A673 (cell line): ENCODE data around the gene SLC4A8. TPM values are rescaled to one million over a fixed set of nuclear protein-coding genes. Genes with fewer than 3 reads are reported as not detected.

Experiments used
- BruUV-seq: library from RNA; stranded (reverse); fragments of 400-500 nt; replicated peaks from 2 replicates; lab custom pipeline; 2021; lab: Mats Ljungman, UMichigan
- CTCF ChIA-PET: fragments of 300-600 bp; sonication (Branson Sonifier 250); formaldehyde crosslinking; loops from one replicate; lab custom pipeline; 2022; ENCODE audit warnings: antibody characterized with exemption; lab: Charles Lee
- POLR2A ChIA-PET: fragments of 300-600 bp; sonication (Branson Sonifier 250); formaldehyde crosslinking; loops from one replicate; lab custom pipeline; 2022; ENCODE audit warnings: antibody characterized with exemption; ENCODE audit not compliant: low non-redundant PET; lab: Charles Lee
- DNase-seq: peaks from one replicate; pipeline ENCODE4 v3.0.0-alpha.2; 2015; ENCODE audit warnings: low spot score
- H3K27ac ChIP-seq: fragments of 200-600 bp; sonication (generic); 2 replicates; pipeline ENCODE4 v1.5.1; 2016; ENCODE audit warnings: mixed run types, low read depth, mild to moderate bottlenecking, mixed read lengths, antibody characterized with exemption, low read length; ENCODE audit not compliant: poor library complexity, severe bottlenecking
- H3K27me3 ChIP-seq: fragments of 200-600 bp; sonication (generic); replicated peaks from 2 replicates; pipeline ENCODE4 v1.6.1; 2017; ENCODE audit warnings: mixed run types, low read depth, mild to moderate bottlenecking, mixed read lengths, antibody characterized with exemption, low read length; ENCODE audit not compliant: insufficient read depth, poor library complexity
- H3K36me3 ChIP-seq: fragments of 200-600 bp; sonication (generic); 2 replicates; pipeline ENCODE4 v1.6.1; 2016; ENCODE audit warnings: mixed run types, mild to moderate bottlenecking, mixed read lengths, antibody characterized with exemption, low read length; ENCODE audit not compliant: insufficient read depth, poor library complexity, severe bottlenecking
- H3K4me1 ChIP-seq: fragments of 200-600 bp; sonication (generic); 2 replicates; pipeline ENCODE4 v1.6.1; 2017; ENCODE audit warnings: mixed run types, mild to moderate bottlenecking, mixed read lengths, antibody characterized with exemption, low read length; ENCODE audit not compliant: insufficient read depth, poor library complexity, severe bottlenecking
- H3K4me3 ChIP-seq: fragments of 200-600 bp; sonication (generic); 2 replicates; pipeline ENCODE4 v1.5.1; 2016; ENCODE audit warnings: low read depth, mixed run types, mild to moderate bottlenecking, mixed read lengths, low read length; ENCODE audit not compliant: poor library complexity, severe bottlenecking
- H3K9me3 ChIP-seq: fragments of 200-600 bp; sonication (generic); 2 replicates; pipeline ENCODE4 v1.6.1; 2016; ENCODE audit warnings: mixed run types, low read depth, mild to moderate bottlenecking, mixed read lengths, antibody characterized with exemption, low read length; ENCODE audit not compliant: poor library complexity, severe bottlenecking
- EZH2 ChIP-seq: fragments of 200-600 bp; sonication (generic); IDR thresholded peaks from 2 replicates; pipeline ENCODE4 v1.6.1; 2017; ENCODE audit warnings: borderline replicate concordance, low read depth, mild to moderate bottlenecking, mixed read lengths, antibody characterized with exemption, low read length; ENCODE audit not compliant: poor library complexity, severe bottlenecking
- intact Hi-C: fragments of 100-400 bp; cut with micrococcal nuclease; formaldehyde crosslinking; loops from one replicate; pipeline ENCODE4 v1.10.0; 2022; ENCODE audit not compliant: unreplicated experiment
- total RNA-seq: library from RNA; stranded (reverse); gene quantifications from 2 replicates; pipeline ENCODE4 v1.2.3, GENCODE V29; 2021
- TF ChIP-seq, protein P1 (sequence below): fragments of 300-800, 200-600 bp; sonication (generic); conservative IDR thresholded peaks from 2 replicates; pipeline ENCODE4 v1.5.1; 2017; ENCODE audit warnings: low read depth, mild to moderate bottlenecking, antibody characterized with exemption, low read length, moderate library complexity, mixed read lengths

Gene SLC4A8
- total RNA-seq, 1 experiment from 2014 or later, result 0.73 TPM

DNA sequence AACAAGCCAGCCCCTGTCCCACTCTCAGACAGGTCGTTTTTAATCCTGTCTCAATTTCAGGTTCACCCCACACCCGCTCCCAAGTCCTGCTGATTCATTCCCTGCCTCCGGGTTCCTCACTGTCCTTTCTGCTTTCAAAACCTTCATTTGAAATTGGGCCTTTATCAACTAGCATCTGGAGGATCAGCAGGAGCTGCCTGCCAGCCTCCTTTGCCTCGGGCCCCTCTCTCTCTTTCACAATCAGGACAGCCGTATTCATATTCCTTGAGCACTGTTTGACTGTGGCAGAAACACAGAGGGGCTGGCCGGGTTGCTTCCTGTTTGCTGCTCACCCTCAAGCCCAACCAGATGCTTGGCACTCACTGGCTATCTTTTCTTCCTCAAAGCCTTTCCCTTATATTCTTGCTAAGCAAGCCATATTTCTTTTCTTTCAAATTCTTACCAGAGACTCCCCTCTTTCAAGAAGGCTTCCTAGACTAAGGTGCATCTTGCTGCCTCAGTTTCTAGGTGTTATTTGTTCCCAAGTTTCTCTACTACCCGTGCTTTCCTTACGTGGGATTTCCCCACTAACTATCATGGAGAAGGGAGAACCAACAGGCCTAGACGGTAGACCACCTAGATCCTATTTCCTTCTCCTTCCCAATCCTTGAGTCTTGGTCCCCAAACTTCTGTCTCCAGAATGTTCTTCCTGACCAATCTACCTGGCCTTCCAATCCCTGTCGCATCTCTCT lies 36.4 kb upstream of the SLC4A8 start:
- CTCF ChIA-PET, result no interaction called here
- H3K27ac ChIP-seq, result no peak overlapping the region

DNA sequence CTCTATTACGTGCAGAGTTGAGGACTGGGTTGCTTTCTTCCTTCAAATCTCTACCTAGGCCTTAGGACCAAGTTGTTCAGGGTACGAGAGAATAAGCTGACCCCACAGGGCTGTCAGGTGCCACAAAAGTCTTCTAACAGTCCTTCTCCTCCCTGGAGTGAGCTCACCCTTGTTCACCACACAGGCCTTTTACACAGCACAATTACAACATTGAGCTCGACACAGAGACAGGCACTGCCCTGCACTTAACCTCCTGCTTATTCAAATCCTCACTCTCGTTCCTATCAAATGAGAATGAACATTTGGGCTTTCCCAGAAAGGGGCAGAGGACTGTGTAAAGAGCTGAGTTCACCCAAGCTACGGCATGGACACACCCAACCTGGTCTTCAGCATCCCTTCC lies 35.8 kb upstream of the SLC4A8 start:
- Histone ChIP-seq H3K4me1 (no peaks in the 10 kb centered on the region), H3K9me3 (no peaks in the 10 kb centered on the region), H3K27ac (no peak overlapping the region), H3K36me3 (no peaks in the 10 kb centered on the region), H3K4me3 (no peak overlapping the region), H3K27me3 (peaks cover 10% of the 10 kb centered on the region)
- BruUV-seq, result no TSS peak
- POLR2A ChIA-PET, result no interaction called here
- DNase-seq, result no peak
- TF ChIP-seq EZH2, result no peak
- TF ChIP-seq, protein P1, sequence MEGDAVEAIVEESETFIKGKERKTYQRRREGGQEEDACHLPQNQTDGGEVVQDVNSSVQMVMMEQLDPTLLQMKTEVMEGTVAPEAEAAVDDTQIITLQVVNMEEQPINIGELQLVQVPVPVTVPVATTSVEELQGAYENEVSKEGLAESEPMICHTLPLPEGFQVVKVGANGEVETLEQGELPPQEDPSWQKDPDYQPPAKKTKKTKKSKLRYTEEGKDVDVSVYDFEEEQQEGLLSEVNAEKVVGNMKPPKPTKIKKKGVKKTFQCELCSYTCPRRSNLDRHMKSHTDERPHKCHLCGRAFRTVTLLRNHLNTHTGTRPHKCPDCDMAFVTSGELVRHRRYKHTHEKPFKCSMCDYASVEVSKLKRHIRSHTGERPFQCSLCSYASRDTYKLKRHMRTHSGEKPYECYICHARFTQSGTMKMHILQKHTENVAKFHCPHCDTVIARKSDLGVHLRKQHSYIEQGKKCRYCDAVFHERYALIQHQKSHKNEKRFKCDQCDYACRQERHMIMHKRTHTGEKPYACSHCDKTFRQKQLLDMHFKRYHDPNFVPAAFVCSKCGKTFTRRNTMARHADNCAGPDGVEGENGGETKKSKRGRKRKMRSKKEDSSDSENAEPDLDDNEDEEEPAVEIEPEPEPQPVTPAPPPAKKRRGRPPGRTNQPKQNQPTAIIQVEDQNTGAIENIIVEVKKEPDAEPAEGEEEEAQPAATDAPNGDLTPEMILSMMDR, result no peak
- CTCF ChIA-PET, result no interaction called here
- intact Hi-C loops, result no loop called here

More for the DNA sequence above, 36.4 kb upstream of the SLC4A8 start:
- no peak overlapping the region for H3K4me3 ChIP-seq
- intact Hi-C loops, result no loop called here
- no peaks in the 10 kb centered on the region for H3K36me3 ChIP-seq
- DNase-seq, result peak; percentile 54
- TF ChIP-seq EZH2, result no peak
- TF ChIP-seq, protein P1, result no peak
- no peaks in the 10 kb centered on the region for H3K9me3 ChIP-seq
- H3K4me1 ChIP-seq, result no peaks in the 10 kb centered on the region
- H3K27me3 ChIP-seq, result peaks cover 10% of the 10 kb centered on the region
- POLR2A ChIA-PET, result no interaction called here
- BruUV-seq, result no TSS peak

DNA sequence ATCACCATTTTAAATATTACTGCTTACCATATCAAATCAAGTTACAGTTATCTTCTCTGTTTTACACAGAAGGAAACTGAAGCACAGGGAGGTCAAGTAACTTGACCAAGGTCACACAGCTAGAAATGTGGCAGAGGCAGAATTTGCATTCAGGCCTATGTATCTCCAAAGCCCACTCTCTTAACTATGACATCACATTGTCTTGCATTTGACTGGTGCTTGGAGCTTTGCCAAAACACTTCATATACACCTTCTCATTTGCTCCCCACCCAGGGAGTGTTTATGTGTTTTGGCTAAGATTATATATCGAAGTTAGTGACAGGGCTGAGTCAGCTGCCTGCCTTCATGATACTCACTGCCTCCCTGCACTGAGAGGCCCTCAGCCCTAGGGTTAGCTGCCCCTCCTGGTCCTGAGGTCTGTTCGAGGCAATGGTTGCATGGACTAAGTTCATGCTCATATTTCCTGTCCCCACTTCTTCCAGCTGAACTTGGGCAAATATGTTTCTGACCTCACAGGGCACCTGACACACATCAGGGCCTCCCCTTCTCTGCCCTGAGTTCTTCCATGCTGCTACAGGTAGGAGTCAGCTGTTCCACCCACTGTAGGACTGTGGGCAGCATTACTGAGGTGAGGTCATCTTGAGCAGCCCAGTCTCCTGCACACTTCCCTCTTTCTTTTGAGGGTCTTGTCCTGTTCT lies 35.2 kb upstream of the SLC4A8 start:
- DNase-seq, result no peak
- H3K36me3 ChIP-seq, result no peaks in the 10 kb centered on the region
- no peaks in the 10 kb centered on the region for H3K9me3 ChIP-seq
- TF ChIP-seq, protein P1, result no peak
- TF ChIP-seq EZH2, result no peak
- no peaks in the 10 kb centered on the region for H3K4me1 ChIP-seq
- POLR2A ChIA-PET, result no interaction called here
- intact Hi-C loops, result no loop called here
- H3K27me3 ChIP-seq, result peaks cover 10% of the 10 kb centered on the region
- no peak overlapping the region for H3K27ac ChIP-seq
- CTCF ChIA-PET, result no interaction called here
- no peak overlapping the region for H3K4me3 ChIP-seq
- no TSS peak for BruUV-seq
